GM12865 (cell line): ENCODE measurements around the gene NKRF.
A peak's percentile ranks its signal among the peaks of the same experiment; 100 is the strongest.

Experiments
- DNase-seq: peaks from one replicate; pipeline ENCODE4 v3.0.0; 2010; ENCODE audit warnings: low read depth
- H3K4me3 ChIP-seq: 2 replicates; pipeline ENCODE4 v1.5.1; 2011; ENCODE audit warnings: mild to moderate bottlenecking, low read depth, low read length, control low read depth
- TF ChIP-seq, protein P1 (sequence below): IDR thresholded peaks from 2 replicates; pipeline ENCODE4 v1.5.1; 2011; ENCODE audit warnings: low read length, control low read depth, low read depth, inconsistent platforms; ENCODE audit not compliant: insufficient read depth; ENCODE audit errors: missing control alignments

Gene NKRF

DNA sequence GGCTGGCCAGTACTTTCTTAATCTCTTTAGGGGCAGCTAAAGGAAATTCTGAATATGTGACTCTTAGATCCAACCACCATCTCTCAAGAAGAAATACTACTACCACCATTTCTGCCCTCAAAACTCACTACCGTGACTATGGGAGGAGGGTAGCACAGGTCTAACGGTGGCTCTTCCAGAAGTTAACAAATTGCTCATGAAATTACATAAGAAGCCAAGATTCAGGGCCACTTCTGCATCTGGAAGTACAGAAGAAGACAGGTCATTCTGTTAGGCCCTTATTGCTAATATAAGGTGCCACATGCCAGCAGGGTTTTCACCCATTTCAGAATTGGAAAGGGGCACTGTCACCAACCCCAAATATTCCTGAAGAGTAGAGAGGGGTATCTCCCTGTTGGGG lies 19.6 kb upstream of the NKRF start:
- H3K4me3 ChIP-seq: no peak overlapping the region
- TF ChIP-seq, protein P1, sequence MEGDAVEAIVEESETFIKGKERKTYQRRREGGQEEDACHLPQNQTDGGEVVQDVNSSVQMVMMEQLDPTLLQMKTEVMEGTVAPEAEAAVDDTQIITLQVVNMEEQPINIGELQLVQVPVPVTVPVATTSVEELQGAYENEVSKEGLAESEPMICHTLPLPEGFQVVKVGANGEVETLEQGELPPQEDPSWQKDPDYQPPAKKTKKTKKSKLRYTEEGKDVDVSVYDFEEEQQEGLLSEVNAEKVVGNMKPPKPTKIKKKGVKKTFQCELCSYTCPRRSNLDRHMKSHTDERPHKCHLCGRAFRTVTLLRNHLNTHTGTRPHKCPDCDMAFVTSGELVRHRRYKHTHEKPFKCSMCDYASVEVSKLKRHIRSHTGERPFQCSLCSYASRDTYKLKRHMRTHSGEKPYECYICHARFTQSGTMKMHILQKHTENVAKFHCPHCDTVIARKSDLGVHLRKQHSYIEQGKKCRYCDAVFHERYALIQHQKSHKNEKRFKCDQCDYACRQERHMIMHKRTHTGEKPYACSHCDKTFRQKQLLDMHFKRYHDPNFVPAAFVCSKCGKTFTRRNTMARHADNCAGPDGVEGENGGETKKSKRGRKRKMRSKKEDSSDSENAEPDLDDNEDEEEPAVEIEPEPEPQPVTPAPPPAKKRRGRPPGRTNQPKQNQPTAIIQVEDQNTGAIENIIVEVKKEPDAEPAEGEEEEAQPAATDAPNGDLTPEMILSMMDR: no peak
- no peak for DNase-seq

DNA sequence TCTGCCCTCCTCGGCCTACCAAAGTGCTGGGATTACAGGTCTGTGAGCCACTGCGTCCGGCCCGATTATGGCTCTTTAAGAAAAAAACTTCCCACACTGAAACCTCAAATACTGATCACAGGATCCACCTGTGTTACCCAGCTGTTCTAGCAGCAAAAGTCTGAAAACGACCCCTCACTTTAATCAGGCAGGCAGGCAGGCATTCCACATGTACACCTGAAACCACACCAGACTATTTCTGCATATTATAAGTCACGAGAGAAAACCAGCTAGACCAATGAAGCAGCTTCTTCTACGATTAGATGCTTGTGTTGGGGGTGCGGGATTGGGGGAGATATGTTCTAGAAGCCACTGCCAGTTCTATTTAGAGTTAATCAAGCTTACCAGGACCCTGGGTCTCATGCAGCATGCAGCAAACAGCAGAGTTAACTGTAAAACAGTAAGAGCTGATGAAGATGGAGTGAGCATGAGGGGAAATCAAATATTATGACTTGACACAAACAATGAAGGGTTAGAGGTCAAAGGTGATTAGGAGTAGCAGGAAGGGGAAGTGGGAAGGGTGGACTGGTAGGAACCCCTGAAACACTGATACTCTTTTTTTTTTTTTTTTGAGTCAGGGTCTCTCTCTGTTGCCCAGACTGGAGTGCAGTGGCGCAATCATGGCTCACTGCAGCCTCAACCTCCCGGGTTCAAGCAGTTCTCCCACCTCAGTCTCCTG lies 18.9 kb upstream of the NKRF start:
- TF ChIP-seq, protein P1: no peak
- H3K4me3 ChIP-seq: no peak overlapping the region
- no peak for DNase-seq

DNA sequence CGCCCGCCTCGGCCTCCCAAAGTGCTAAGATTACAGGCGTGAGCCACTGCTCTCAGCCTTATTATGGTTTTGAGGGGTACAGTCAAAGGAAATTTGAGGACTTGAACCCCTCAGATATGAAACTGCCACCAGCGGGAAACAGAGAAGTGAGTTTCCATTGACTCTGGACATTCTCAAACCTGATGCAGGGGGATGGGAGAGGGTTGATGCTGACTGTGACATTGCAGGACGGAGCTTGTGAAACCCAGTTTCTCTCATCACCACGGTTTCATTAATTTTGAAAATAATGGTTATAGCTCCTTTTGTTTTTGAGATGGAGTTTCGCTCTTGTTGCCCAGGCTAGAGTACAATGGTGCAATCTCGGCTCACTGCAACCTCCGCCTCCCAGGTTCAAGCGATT lies 18.2 kb upstream of the NKRF start:
- DNase-seq: no peak
- no peak overlapping the region for H3K4me3 ChIP-seq
- TF ChIP-seq, protein P1: no peak

DNA sequence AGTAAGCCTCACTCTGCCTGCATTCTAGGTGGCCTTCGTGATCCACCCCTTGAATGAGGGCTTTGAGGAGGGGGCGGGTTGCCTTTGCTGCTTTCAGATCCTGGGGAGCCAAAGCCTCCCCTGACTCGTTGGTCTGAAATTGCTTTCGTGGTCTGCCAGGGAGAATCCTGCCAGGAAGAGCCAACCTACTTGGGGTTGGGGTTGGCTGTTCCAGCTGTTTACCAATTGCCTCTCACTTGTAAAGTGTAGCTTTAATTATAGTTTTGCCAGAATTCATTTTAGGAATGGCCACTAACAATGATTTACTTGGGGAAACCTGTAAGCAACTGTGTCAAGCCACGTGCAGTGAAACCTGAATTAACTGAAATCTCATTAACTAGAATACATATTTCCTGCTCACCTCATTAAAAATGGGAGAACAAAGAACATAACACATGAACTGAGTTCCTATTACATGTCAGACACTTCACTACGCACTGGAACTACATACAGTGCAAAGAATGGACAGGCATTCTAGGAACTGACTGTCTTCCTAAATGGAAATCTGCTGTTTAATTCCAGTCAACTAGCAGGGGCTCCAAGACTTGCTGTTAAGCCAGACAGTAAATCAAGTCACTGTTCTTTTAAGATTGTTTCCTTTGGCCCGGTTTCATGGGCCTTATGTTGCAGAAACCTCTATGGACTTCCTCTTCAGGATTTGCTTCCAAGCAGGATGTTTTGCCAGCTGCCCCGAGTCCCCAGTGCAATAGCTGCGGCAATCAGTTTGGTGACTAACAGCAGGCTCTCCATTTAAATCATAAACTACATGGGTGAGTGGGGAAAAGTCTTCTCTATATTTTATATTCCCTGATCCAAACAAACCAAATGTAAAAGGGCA lies 16.4 kb upstream of the NKRF start:
- no peak overlapping the region for H3K4me3 ChIP-seq
- no peak for DNase-seq
- TF ChIP-seq, protein P1: no peak

DNA sequence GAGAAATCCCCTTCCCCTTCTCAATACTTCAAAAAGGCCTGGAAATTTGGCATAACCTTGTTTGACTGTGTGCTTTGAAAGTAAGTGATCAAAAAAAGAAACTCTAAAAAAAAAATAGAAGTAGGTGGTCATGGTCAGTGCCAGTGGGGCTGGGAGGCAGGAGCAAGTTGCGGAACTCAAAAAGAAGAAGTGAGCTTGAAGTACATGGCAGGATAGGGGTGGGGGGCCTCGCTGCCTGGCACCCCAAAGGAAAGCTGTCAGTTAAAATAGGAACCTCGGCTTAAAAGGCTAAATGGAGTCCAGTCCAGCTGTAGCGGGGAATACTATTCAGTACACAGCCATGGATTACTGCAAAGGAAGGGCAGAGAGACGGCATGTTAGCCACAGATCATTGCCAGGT lies 12.2 kb upstream of the NKRF start:
- TF ChIP-seq, protein P1: no peak
- H3K4me3 ChIP-seq: no peak overlapping the region
- DNase-seq: peak; percentile 42

DNA sequence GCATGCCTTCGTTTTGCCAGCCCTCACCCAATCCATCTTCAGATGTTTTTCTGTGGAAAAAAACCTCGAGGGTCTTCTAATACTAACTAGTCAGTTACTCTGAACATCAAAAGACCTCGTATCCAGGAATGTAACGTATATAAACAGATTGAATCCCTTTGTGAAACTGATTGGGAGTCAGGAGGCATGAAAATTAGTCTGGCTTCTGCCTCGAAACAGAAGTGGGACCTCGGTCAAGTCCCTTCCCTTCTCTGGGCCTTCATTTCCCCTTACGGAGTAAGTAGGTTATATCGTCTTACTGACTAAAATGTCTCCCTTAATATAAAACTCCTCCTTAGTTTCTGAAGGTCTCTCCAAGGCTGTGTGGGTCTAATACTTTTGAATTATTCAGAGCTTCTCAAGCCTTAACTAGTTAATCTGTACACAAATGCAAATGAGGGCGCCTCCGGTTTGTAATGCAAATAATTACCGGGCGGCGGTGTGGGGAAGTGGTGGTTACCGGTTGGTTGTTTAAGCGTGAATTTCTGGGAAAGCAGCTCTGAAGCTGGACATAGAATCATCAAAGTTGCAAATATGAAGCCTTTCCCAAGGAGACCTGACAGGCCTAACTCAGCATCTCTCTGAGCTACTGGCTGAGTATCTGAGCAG lies 11.4 kb upstream of the NKRF start:
- H3K4me3 ChIP-seq: peak overlapping the region; percentile 13
- TF ChIP-seq, protein P1: no peak
- peak; percentile 59 for DNase-seq
